Measurements from ENCODE around the gene KRTAP6-1. TPM values are rescaled to one million over a fixed set of nuclear protein-coding genes. Genes with fewer than 3 reads are reported as not detected.

KRTAP6-1 gene
- total RNA-seq, 1 donor from 2014 or later, result not detected

DNA sequence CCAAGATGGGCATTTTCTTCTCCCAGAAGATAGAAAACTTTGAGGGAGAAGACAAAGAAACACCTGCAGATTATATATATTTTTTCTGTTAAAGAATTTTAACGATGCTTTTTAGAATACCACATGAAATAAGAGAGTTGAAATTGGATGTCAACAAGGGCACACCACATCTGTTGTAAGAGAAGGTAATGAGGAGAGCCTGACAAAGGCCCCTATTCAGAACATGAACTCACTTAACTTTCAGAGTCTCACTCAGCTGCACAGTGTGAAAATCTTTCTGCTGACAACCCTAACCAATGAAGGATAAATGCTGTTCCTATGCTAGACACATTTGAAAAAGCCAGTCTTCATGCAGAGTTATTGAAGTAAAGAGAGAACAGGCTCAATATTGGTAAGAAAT lies 30.9 kb downstream of the KRTAP6-1 start:
- DNase-seq (ENCODE audit: low spot score), result no peak
- Mint-ChIP-seq H3K4me1 (ENCODE audit: low read depth) (no peaks in the 10 kb centered on the region), H3K36me3 (ENCODE audit: low read depth) (no peaks in the 10 kb centered on the region), H3K27ac (ENCODE audit: unreplicated experiment) (no peak overlapping the region), H3K9me3 (ENCODE audit: low read depth) (peaks cover 23% of the 10 kb centered on the region), H3K27me3 (ENCODE audit: low read depth) (no peaks in the 10 kb centered on the region), H3K4me3 (ENCODE audit: unreplicated experiment) (no peak overlapping the region)
- TF ChIP-seq, protein P1, sequence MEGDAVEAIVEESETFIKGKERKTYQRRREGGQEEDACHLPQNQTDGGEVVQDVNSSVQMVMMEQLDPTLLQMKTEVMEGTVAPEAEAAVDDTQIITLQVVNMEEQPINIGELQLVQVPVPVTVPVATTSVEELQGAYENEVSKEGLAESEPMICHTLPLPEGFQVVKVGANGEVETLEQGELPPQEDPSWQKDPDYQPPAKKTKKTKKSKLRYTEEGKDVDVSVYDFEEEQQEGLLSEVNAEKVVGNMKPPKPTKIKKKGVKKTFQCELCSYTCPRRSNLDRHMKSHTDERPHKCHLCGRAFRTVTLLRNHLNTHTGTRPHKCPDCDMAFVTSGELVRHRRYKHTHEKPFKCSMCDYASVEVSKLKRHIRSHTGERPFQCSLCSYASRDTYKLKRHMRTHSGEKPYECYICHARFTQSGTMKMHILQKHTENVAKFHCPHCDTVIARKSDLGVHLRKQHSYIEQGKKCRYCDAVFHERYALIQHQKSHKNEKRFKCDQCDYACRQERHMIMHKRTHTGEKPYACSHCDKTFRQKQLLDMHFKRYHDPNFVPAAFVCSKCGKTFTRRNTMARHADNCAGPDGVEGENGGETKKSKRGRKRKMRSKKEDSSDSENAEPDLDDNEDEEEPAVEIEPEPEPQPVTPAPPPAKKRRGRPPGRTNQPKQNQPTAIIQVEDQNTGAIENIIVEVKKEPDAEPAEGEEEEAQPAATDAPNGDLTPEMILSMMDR (IDR thresholded peaks at IDR 0.05), result no peak

DNA sequence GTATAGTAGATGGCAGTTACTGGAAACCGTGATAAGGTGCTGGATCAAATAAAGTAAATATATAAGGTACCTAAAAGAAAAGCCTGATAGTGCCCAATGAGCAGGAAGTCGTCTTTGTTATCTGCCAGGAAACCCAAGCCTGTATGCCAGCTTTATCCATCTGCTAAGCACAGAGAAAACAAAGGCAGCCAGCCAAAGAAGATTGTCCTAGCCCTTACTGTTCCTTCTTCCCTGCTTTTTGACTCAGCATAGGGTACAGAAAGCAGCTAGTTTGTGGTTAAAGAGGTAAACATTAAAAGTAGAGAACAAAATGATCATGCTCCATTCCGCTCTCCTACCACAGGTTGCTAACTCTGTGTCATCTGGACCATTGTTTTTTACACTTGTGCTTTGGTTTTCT lies 33.6 kb downstream of the KRTAP6-1 start:
- DNase-seq (ENCODE audit: low spot score), result no peak
- peaks cover 17% of the 10 kb centered on the region for H3K9me3 Mint-ChIP-seq (ENCODE audit: low read depth)
- no peaks in the 10 kb centered on the region for H3K36me3 Mint-ChIP-seq (ENCODE audit: low read depth)
- TF ChIP-seq, protein P1 (IDR thresholded peaks at IDR 0.05), result no peak
- H3K4me1 Mint-ChIP-seq (ENCODE audit: low read depth), result no peaks in the 10 kb centered on the region
- H3K27me3 Mint-ChIP-seq (ENCODE audit: low read depth), result no peaks in the 10 kb centered on the region
- no peak overlapping the region for H3K27ac Mint-ChIP-seq (ENCODE audit: unreplicated experiment)
- no peak overlapping the region for H3K4me3 Mint-ChIP-seq (ENCODE audit: unreplicated experiment)

DNA sequence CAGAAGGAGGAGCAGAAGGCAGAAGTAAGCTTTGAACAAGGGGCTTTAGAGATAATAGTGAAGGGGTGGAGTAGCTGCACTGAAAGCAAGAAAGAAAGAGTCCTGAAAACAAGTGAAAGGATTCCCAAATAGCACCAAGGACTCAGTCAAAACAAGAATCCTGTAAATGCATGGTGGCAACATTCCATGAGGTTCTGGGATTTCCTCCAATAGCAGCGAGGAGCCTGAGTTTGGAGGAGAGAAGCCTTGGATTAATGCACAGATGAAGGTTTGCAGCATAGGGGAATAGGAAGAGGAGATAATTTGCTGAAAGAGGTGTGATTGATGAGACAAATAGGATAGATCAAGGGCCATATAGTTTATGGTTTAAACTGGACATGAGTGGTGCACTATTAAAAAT lies 34.4 kb downstream of the KRTAP6-1 start:
- Mint-ChIP-seq H3K9me3 (ENCODE audit: low read depth) (peaks cover 9% of the 10 kb centered on the region), H3K27me3 (ENCODE audit: low read depth) (no peaks in the 10 kb centered on the region), H3K4me1 (ENCODE audit: low read depth) (no peaks in the 10 kb centered on the region), H3K36me3 (ENCODE audit: low read depth) (no peaks in the 10 kb centered on the region), H3K4me3 (ENCODE audit: unreplicated experiment) (no peak overlapping the region), H3K27ac (ENCODE audit: unreplicated experiment) (no peak overlapping the region)
- no peak for DNase-seq (ENCODE audit: low spot score)
- TF ChIP-seq, protein P1 (IDR thresholded peaks at IDR 0.05), result no peak

DNA sequence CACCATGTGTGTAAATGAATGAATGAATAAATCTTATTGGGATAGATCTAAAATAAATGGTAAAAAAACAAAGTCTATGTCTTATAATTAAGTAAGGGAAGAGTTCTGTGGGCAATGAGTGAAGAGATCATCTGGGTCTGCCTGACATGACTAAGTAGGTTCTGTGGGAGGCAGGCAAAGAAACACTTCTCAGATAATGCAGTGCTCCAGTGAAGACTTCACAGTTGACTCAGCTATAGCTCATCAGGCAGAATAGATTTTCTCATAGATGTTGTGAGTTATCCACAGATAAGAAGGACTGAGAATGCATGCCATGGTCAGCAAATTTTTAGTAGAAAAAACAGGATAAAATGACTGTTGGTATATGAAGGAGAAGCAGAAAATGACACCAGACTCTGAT lies 36.0 kb downstream of the KRTAP6-1 start:
- Mint-ChIP-seq H3K27ac (ENCODE audit: unreplicated experiment) (no peak overlapping the region), H3K36me3 (ENCODE audit: low read depth) (no peaks in the 10 kb centered on the region), H3K9me3 (ENCODE audit: low read depth) (peaks cover 6% of the 10 kb centered on the region), H3K4me1 (ENCODE audit: low read depth) (no peaks in the 10 kb centered on the region), H3K4me3 (ENCODE audit: unreplicated experiment) (no peak overlapping the region), H3K27me3 (ENCODE audit: low read depth) (no peaks in the 10 kb centered on the region)
- DNase-seq (ENCODE audit: low spot score), result no peak
- TF ChIP-seq, protein P1 (IDR thresholded peaks at IDR 0.05), result no peak

DNA sequence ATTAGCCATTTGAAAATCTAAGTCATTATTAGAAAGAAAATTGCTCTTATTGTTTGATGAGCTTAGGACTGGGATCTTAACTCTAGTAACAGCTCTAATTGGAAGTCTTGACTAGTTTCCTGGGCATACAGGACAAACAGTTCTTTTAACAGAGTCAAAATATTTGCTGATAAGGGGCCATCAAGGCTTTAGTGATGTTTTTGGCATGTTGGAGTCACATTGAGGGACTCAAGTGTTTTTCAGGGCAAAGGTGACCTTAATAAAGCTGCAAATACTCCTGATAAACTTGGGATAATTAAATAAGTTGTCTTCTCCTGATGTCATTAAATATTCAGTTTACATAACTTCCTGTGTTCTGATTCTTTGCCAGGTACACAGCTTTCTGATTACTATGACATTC lies 46.1 kb downstream of the KRTAP6-1 start:
- no peaks in the 10 kb centered on the region for H3K4me1 Mint-ChIP-seq (ENCODE audit: low read depth)
- no peak overlapping the region for H3K27ac Mint-ChIP-seq (ENCODE audit: unreplicated experiment)
- TF ChIP-seq, protein P1 (IDR thresholded peaks at IDR 0.05), result no peak
- peaks cover 9% of the 10 kb centered on the region for H3K9me3 Mint-ChIP-seq (ENCODE audit: low read depth)
- H3K4me3 Mint-ChIP-seq (ENCODE audit: unreplicated experiment), result no peak overlapping the region
- no peaks in the 10 kb centered on the region for H3K36me3 Mint-ChIP-seq (ENCODE audit: low read depth)
- DNase-seq (ENCODE audit: low spot score), result no peak
- H3K27me3 Mint-ChIP-seq (ENCODE audit: low read depth), result no peaks in the 10 kb centered on the region
